ENCODE data around the gene AK1.

- no peak for TF ChIP-seq CTCF (IDR thresholded peaks at IDR 0.05)
- no peak for TF ChIP-seq EP300 (IDR thresholded peaks at IDR 0.05; ENCODE audit: low read depth)
Measured at GRCh38 chr9:127919253-127919815, 41.9 kb upstream of the AK1 start.
